GM21576 (cell line): ENCODE data around the gene KCNK7.
"Not testable (repeated sequence)": the region's sequence is repeated elsewhere in the genome, so short reads cannot be mapped to it uniquely, and the experiment has no call there.

Experiments
- ATAC-seq: cut with Tn5 transposase; IDR thresholded peaks from one replicate; pipeline ENCODE4 v1.9.1; 2021; ENCODE audit warnings: mild to moderate bottlenecking, moderate library complexity; ENCODE audit not compliant: unreplicated experiment

KCNK7 gene

GRCh38 chr11:65595543-65596281, at the start of gene KCNK7:
KCNK7 (minus strand) TSS chr11:65595800; CDS start chr11:65595772, 28 bp downstream.
- ATAC-seq, result no peak

- ATAC-seq, result no peak
Measured at GRCh38 chr11:65644837-65645236, 49.2 kb upstream of the KCNK7 start.

GRCh38 chr11:65643971-65644370, 48.4 kb upstream of the KCNK7 start:
- no peak for ATAC-seq

- ATAC-seq, result no peak
Measured at GRCh38 chr11:65642014-65642671, 46.5 kb upstream of the KCNK7 start.

GRCh38 chr11:65641297-65642013, 45.9 kb upstream of the KCNK7 start:
- ATAC-seq, result no peak

GRCh38 chr11:65640483-65641296, 45.1 kb upstream of the KCNK7 start:
- ATAC-seq, result no peak

- peak; percentile 42 for ATAC-seq
Measured at GRCh38 chr11:65639623-65640482, 44.3 kb upstream of the KCNK7 start.

GRCh38 chr11:65639228-65639597, 43.6 kb upstream of the KCNK7 start:
- ATAC-seq, result not testable (repeated sequence)

- peak; percentile 35 for ATAC-seq
Measured at GRCh38 chr11:65637794-65638419, 42.3 kb upstream of the KCNK7 start, which contains the start of gene SIPA1. SIPA1 (plus strand) TSS chr11:65638101; CDS start chr11:65640922, 2,821 bp downstream.

- no peak for ATAC-seq
Measured at GRCh38 chr11:65637032-65637557, 41.5 kb upstream of the KCNK7 start.

- ATAC-seq, result no peak
Measured at GRCh38 chr11:65636108-65637031, 40.8 kb upstream of the KCNK7 start.

- no peak for ATAC-seq
Measured at GRCh38 chr11:65634905-65635731, 39.5 kb upstream of the KCNK7 start.

- no peak for ATAC-seq
Measured at GRCh38 chr11:65634440-65634839, 38.8 kb upstream of the KCNK7 start.

GRCh38 chr11:65634109-65634436, 38.5 kb upstream of the KCNK7 start:
- no peak for ATAC-seq

GRCh38 chr11:65633390-65634108, 37.9 kb upstream of the KCNK7 start:
- no peak for ATAC-seq

GRCh38 chr11:65630215-65630614, 34.6 kb upstream of the KCNK7 start:
- no peak for ATAC-seq

- ATAC-seq, result no peak
Measured at GRCh38 chr11:65629579-65629978, 34.0 kb upstream of the KCNK7 start.
